Suprapubic skin (tissue), 4 donors: ENCODE measurements around the gene BTNL8. TPM values are rescaled to one million over a fixed set of nuclear protein-coding genes. Genes with fewer than 3 reads are reported as not detected.

Experiments
- DNase-seq, 2 donors: peaks; one replicate each; pipeline ENCODE4 v3.0.0-alpha.2; 2019; ENCODE audit warnings: low spot score in 2 of 2
- H3K27ac ChIP-seq: fragments of 200-600 bp; sonication (generic); one replicate; pipeline ENCODE4 v1.5.1; 2019
- H3K27me3 ChIP-seq: fragments of 200-600 bp; sonication (generic); one replicate; pipeline ENCODE4 v1.5.1; 2019
- H3K36me3 ChIP-seq: fragments of 200-600 bp; sonication (generic); one replicate; pipeline ENCODE4 v1.5.1; 2019
- H3K4me1 ChIP-seq: fragments of 200-600 bp; sonication (generic); one replicate; pipeline ENCODE4 v1.5.1; 2019
- H3K4me3 ChIP-seq: fragments of 200-600 bp; sonication (generic); one replicate; pipeline ENCODE4 v1.5.1; 2019; ENCODE audit warnings: mild to moderate bottlenecking
- H3K9me3 ChIP-seq: fragments of 200-600 bp; sonication (generic); one replicate; pipeline ENCODE4 v1.5.1; 2019
- CTCF ChIP-seq, 2 donors: fragments of 200-600 bp in 1 of 2; fragments of 450-650 bp in 1 of 2; sonication (generic) in 1 of 2; IDR thresholded peaks; one replicate each; pipeline ENCODE4 v1.5.1; 2016 to 2019; ENCODE audit warnings: antibody characterized with exemption in 2 of 2, mild to moderate bottlenecking in 1 of 2, moderate library complexity in 1 of 2
- EP300 ChIP-seq: sonication (generic); formaldehyde crosslinking; IDR thresholded peaks from one replicate; pipeline ENCODE4 v1.6.1; 2017; ENCODE audit warnings: antibody characterized with exemption
- POLR2A ChIP-seq, 2 donors: fragments of 450-650 bp; IDR thresholded peaks; one replicate each; pipeline ENCODE4 v1.6.1; 2017; ENCODE audit warnings: antibody characterized with exemption in 2 of 2, mild to moderate bottlenecking in 2 of 2, moderate library complexity in 2 of 2
- POLR2AphosphoS5 ChIP-seq, 3 donors: sonication (generic); formaldehyde crosslinking; IDR thresholded peaks; one replicate each; pipeline ENCODE4 v1.6.1; 2017; ENCODE audit warnings: antibody characterized with exemption in 3 of 3
- WGBS: methylation state at CpG from one replicate; pipeline ENCODE4 v1.1.5; 2018; 5-methylcytosine and 5-hydroxymethylcytosine counted together
- total RNA-seq, 4 donors: library from RNA; depleted of rRNA; stranded (reverse); fragments of >200 nt; gene quantifications; one replicate each; pipeline ENCODE4 v1.1.0, GENCODE V29; 2016

The BTNL8 gene
- total RNA-seq, 4 donors from 2014 or later, result 0.51 to 0.79 TPM; not detected in 2

- Histone ChIP-seq H3K27ac (no peak overlapping the region), H3K27me3 (peaks cover 5% of the 10 kb centered on the region), H3K4me1 (no peaks in the 10 kb centered on the region), H3K4me3 (no peak overlapping the region), H3K36me3 (no peaks in the 10 kb centered on the region), H3K9me3 (no peaks in the 10 kb centered on the region)
- TF ChIP-seq CTCF (IDR thresholded peaks at IDR 0.05) (no peak), EP300 (no peak), POLR2AphosphoS5 (IDR thresholded peaks at IDR 0.05) (no peak), POLR2A (IDR thresholded peaks at IDR 0.05) (no peak)
- WGBS, result 87% methylated on average over 2 of the region's 2 CpGs
- no peak for DNase-seq
Observed at GRCh38 chr5:180914646-180915045, 15.7 kb downstream of the BTNL8 start.

- H3K9me3 ChIP-seq, result no peaks in the 10 kb centered on the region
- peaks cover 5% of the 10 kb centered on the region for H3K27me3 ChIP-seq
- no peak for DNase-seq
- H3K4me3 ChIP-seq, result no peak overlapping the region
- WGBS, result 49% methylated on average over 3 of the region's 3 CpGs
- H3K36me3 ChIP-seq, result no peaks in the 10 kb centered on the region
- H3K4me1 ChIP-seq, result no peaks in the 10 kb centered on the region
- TF ChIP-seq CTCF (IDR thresholded peaks at IDR 0.05), result no peak
- TF ChIP-seq POLR2AphosphoS5 (IDR thresholded peaks at IDR 0.05), result no peak
- TF ChIP-seq EP300, result no peak
- no peak for TF ChIP-seq POLR2A (IDR thresholded peaks at IDR 0.05)
- no peak overlapping the region for H3K27ac ChIP-seq
Observed at GRCh38 chr5:180915924-180916323, 17.0 kb downstream of the BTNL8 start.

GRCh38 chr5:180918380-180918779 is 19.4 kb downstream of the BTNL8 start:
- no peaks in the 10 kb centered on the region for H3K36me3 ChIP-seq
- H3K27me3 ChIP-seq, result no peaks in the 10 kb centered on the region
- H3K27ac ChIP-seq, result no peak overlapping the region
- WGBS, result 84% methylated on average over 1 of the region's 1 CpG
- H3K4me3 ChIP-seq, result no peak overlapping the region
- no peaks in the 10 kb centered on the region for H3K4me1 ChIP-seq
- TF ChIP-seq CTCF (IDR thresholded peaks at IDR 0.05) (no peak), POLR2A (IDR thresholded peaks at IDR 0.05) (no peak), EP300 (no peak), POLR2AphosphoS5 (IDR thresholded peaks at IDR 0.05) (no peak)
- peaks cover 11% of the 10 kb centered on the region for H3K9me3 ChIP-seq
- DNase-seq, result no peak

GRCh38 chr5:180920710-180921109 is 21.8 kb downstream of the BTNL8 start:
- Histone ChIP-seq H3K4me3 (no peak overlapping the region), H3K36me3 (no peaks in the 10 kb centered on the region), H3K27ac (no peak overlapping the region), H3K27me3 (no peaks in the 10 kb centered on the region), H3K9me3 (peaks cover 11% of the 10 kb centered on the region), H3K4me1 (no peaks in the 10 kb centered on the region)
- TF ChIP-seq EP300 (no peak), POLR2AphosphoS5 (IDR thresholded peaks at IDR 0.05) (no peak), POLR2A (IDR thresholded peaks at IDR 0.05) (no peak), CTCF (IDR thresholded peaks at IDR 0.05) (no peak)
- DNase-seq, result no peak

GRCh38 chr5:180922932-180923331 is 24.0 kb downstream of the BTNL8 start:
- Histone ChIP-seq H3K4me1 (no peaks in the 10 kb centered on the region), H3K27me3 (peaks cover 7% of the 10 kb centered on the region), H3K4me3 (no peak overlapping the region), H3K9me3 (peaks cover 11% of the 10 kb centered on the region), H3K27ac (no peak overlapping the region), H3K36me3 (no peaks in the 10 kb centered on the region)
- no peak for DNase-seq
- TF ChIP-seq POLR2A (IDR thresholded peaks at IDR 0.05), result no peak
- no peak for TF ChIP-seq EP300
- TF ChIP-seq POLR2AphosphoS5 (IDR thresholded peaks at IDR 0.05), result no peak
- TF ChIP-seq CTCF (IDR thresholded peaks at IDR 0.05), result no peak
- WGBS, result 95% methylated on average over 1 of the region's 1 CpG
